C4-2B (cell line): ENCODE measurements around the gene TPRG1L.
"Not testable (repeated sequence)": the region's sequence is repeated elsewhere in the genome, so short reads cannot be mapped to it uniquely, and the experiment has no call there.

ENCODE experiments used
- H3K27ac ChIP-seq: fragments of 450-650 bp; 2 replicates; pipeline ENCODE4 v1.5.1; 2017
- ZFX ChIP-seq: fragments of 450-650 bp; IDR thresholded peaks from 2 replicates; pipeline ENCODE4 v1.6.1; 2017
- TF ChIP-seq, protein P1 (sequence below): fragments of 450-650 bp; conservative IDR thresholded peaks from 2 replicates; pipeline ENCODE4 v1.5.1; 2017; ENCODE audit warnings: mild to moderate bottlenecking

The TPRG1L gene

DNA sequence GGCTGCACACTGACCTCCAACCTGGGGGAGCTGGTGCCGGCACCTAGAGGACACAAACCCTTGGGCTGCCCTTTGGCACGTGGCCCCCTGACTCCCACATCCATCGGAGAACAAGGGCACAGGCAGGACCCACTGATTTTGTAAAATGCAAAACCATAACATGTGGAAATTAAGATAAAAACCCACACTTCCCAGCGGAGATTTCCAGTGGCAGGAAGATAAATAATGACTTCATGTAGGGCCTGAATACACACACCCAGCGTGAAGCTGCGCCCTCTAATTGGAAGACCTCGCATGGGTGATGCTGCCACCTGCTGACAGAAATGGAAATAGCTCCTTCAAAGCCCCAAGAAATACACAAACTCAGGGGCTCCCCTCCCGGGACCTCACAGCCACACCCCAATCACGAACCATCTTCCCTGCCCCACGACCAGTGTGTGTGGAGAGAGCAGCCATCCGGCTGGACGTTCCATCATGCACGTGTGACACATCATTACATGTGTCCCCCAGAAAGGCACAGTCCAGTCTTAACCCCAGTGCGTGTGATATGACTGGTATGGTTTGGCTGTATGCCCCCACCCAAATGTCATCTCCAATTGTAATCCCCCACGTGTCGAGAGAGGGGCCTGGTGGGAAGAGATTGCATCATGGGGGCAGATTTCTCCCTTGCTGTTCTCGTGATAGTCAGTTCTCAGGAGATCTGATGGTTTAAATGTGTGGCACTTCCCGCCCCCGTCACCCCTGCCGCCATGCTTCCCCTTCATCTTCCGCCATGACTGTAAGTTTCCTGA lies 5.7 kb upstream of the TPRG1L start:
- no peak overlapping the region for H3K27ac ChIP-seq
- TF ChIP-seq ZFX = no peak
- TF ChIP-seq, protein P1, sequence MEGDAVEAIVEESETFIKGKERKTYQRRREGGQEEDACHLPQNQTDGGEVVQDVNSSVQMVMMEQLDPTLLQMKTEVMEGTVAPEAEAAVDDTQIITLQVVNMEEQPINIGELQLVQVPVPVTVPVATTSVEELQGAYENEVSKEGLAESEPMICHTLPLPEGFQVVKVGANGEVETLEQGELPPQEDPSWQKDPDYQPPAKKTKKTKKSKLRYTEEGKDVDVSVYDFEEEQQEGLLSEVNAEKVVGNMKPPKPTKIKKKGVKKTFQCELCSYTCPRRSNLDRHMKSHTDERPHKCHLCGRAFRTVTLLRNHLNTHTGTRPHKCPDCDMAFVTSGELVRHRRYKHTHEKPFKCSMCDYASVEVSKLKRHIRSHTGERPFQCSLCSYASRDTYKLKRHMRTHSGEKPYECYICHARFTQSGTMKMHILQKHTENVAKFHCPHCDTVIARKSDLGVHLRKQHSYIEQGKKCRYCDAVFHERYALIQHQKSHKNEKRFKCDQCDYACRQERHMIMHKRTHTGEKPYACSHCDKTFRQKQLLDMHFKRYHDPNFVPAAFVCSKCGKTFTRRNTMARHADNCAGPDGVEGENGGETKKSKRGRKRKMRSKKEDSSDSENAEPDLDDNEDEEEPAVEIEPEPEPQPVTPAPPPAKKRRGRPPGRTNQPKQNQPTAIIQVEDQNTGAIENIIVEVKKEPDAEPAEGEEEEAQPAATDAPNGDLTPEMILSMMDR = peak; percentile 93

DNA sequence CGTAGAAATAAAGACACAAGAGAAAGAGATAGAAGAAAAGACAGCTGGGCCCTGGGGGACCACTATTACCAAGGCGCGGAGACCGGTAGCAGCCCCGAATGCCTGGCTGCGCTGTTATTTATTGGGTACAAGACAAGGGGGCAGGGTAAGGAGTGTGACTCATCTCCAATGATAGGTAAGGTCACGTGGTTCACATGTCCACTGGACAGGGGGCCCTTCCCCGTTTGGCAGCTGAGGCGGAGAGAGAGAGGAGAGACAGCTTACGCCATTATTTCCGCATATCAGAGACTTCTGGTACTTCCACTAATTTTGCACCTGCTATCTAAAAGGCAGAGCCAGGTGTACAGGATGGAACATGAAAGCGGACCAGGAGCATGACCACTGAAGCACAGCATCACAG lies 4.1 kb upstream of the TPRG1L start:
- no peak overlapping the region for H3K27ac ChIP-seq
- no peak for TF ChIP-seq ZFX
- TF ChIP-seq, protein P1 = no peak

DNA sequence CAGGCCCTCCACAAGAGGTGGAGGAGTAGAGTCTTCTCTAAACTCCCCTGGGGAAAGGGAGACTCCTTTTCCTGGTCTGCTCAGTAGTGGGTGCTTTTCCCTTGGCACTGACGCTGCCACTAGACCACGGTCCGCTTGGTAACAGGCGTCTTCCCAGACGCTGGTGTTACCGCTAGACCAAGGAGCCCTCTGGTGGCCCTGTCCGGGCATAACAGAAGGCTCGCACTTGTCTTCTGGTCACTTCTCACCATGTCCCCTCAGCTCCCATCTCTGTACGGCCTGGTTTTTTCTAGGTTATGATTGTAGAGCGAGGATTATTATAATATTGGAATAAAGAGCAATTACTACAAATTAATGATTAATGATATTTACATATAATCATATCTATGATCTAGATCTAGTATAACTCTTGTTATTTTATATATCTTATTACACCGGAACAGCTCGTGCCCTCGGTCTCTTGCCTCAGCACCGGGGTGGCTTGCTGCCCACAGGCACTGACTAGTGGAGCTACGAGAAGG lies 3.6 kb upstream of the TPRG1L start:
- TF ChIP-seq, protein P1 = peak; percentile 84
- H3K27ac ChIP-seq = not testable (repeated sequence)

DNA sequence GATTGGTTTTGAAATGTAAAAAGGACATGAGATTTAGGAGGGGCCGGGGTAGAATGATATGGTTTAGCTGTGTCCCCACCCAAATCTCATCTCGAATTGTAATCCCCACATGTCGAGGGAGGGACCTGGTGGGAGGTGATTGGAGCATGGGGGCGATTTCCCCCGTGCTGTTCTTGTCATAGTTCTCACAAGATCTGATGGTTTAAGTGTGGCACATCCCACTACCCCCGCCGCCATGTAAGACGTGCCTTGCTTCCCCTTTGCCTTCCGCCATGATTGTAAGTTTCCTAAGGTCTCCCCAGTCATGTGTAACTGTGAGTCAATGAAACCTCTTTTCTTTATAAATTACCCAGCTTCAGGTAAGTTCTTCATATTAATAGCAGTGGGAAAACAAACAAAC lies 2.7 kb upstream of the TPRG1L start:
- not testable (repeated sequence) for H3K27ac ChIP-seq

DNA sequence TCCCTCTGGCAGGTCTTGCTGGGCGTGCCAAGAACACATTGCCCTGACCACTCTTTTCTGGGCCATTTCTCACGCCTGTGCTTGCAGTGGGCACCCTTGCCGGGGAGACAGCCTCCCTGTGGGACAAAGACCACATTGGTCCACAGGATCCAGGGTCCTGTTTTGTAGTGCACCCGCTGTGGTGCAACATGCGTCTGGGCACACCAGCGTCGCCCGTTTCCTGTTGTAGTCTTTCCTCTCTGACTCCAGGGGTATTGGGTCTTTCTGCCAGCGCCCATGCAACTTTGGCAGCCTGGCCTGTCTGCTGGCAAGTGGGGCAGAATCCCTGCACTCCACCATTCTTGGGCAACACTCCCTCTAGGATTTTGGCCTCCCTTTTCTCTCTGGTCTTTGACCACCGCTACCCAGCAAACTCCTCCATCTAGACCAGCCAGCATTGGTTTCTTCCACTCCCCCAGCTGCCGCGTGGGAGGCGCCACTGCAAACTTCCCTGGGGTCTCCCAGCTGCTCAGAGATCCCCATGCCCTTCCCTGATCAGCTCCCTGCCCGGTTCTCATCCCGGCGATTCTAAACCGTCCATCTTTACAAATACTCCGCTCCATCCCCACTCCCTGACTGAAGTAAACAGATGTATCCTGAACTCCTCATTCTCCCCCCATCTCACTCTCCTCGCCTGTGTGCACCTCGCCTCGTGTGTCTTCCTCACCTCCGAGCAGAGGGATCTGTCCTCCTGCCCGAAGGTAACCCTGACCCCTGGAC lies 1.2 kb upstream of the TPRG1L start:
- TF ChIP-seq ZFX = no peak
- TF ChIP-seq, protein P1 = no peak
- H3K27ac ChIP-seq = peak overlapping the region; percentile 51

GRCh38 chr1:3625151-3625907 lies 514 bp downstream of the TPRG1L start:
- H3K27ac ChIP-seq = peak overlapping the region; percentile 51
- TF ChIP-seq, protein P1 = no peak
- TF ChIP-seq ZFX = no peak

GRCh38 chr1:3626025-3626424 lies 1.2 kb downstream of the TPRG1L start:
- no peak overlapping the region for H3K27ac ChIP-seq
- no peak for TF ChIP-seq ZFX
- TF ChIP-seq, protein P1 = no peak
